Measurements from ENCODE around the gene LYST. TPM values are rescaled to one million over a fixed set of nuclear protein-coding genes. Genes with fewer than 3 reads are reported as not detected.

The LYST gene
- total and polyA plus RNA-seq, 2 donors (not counting 3 experiments of a cell fraction or from before 2014, with no cell fraction given), result 3.1 to 9.6 TPM

- no peaks in the 10 kb centered on the region for H3K9me3 ChIP-seq (replicated peaks; ENCODE audit: control insufficient read depth, insufficient read depth, low read length)
- intact Hi-C loops (cut with micrococcal nuclease) (no loop called here), dilution Hi-C loops (cut with MboI; ENCODE audit: extremely low pct_ligation_motif_present, low sequenced_read_pairs) (no loop called here)
- no peak overlapping the region for H3K27ac ChIP-seq (ENCODE audit: insufficient read depth, low read depth, low read length)
- no peak overlapping the region for H2AFZ ChIP-seq (ENCODE audit: low read depth, low read length)
- no TSS peak for BruUV-seq (replicated peaks)
- DNase-seq (ENCODE audit: low read depth, low spot score) (no peak), FAIRE-seq (no peak)
- H3K4me1 ChIP-seq (ENCODE audit: control insufficient read depth, extremely low read depth, insufficient read depth, low read length), result no peaks in the 10 kb centered on the region
- H3K79me2 ChIP-seq (ENCODE audit: control insufficient read depth, insufficient read depth, low read length), result no peaks in the 10 kb centered on the region
- ChIA-PET POLR2A (no interaction called here), CTCF (no interaction called here)
- H3K4me3 ChIP-seq (replicated peaks in 1 of 3; ENCODE audit: insufficient read depth in 1 of 3, low read depth in 1 of 3, low read length in 3 of 3), result no peak overlapping the region
- no peaks in the 10 kb centered on the region for H3K27me3 ChIP-seq (ENCODE audit: control insufficient read depth in 2 of 2, insufficient read depth in 2 of 2, low read length in 2 of 2)
- H3K9me1 ChIP-seq (replicated peaks; ENCODE audit: control insufficient read depth, extremely low read depth, insufficient read depth, low read length), result no peaks in the 10 kb centered on the region
- peaks cover 0 to 2% of the 10 kb centered on the region in 2 experiments for H3K36me3 ChIP-seq (ENCODE audit: control insufficient read depth in 2 of 2, extremely low read depth in 1 of 2, insufficient read depth in 2 of 2, low read length in 2 of 2)
- TF ChIP-seq GATA2 (IDR thresholded peaks at IDR 0.05; ENCODE audit: insufficient read depth, insufficient read length, low read depth, low read length) (no peak), JUN (IDR thresholded peaks at IDR 0.05; ENCODE audit: borderline replicate concordance, insufficient read depth, insufficient read length, low read depth) (no peak), MAX (IDR thresholded peaks at IDR 0.05; ENCODE audit: insufficient read depth, insufficient read length) (no peak), FOS (IDR thresholded peaks at IDR 0.05; ENCODE audit: borderline replicate concordance, insufficient read depth, low read length) (no peak), MYC (IDR thresholded peaks at IDR 0.05; ENCODE audit: low read depth, low read length) (no peak), EZH2 (IDR thresholded peaks at IDR 0.05; ENCODE audit: borderline replicate concordance, low read depth, low read length, severe bottlenecking) (no peak), POLR2AphosphoS5 (IDR thresholded peaks at IDR 0.05; ENCODE audit: insufficient read depth, low read depth, low read length) (no peak), POLR2A (IDR thresholded peaks at IDR 0.05; ENCODE audit: low read depth, low read length) (no peak)
- TF ChIP-seq, protein P1, sequence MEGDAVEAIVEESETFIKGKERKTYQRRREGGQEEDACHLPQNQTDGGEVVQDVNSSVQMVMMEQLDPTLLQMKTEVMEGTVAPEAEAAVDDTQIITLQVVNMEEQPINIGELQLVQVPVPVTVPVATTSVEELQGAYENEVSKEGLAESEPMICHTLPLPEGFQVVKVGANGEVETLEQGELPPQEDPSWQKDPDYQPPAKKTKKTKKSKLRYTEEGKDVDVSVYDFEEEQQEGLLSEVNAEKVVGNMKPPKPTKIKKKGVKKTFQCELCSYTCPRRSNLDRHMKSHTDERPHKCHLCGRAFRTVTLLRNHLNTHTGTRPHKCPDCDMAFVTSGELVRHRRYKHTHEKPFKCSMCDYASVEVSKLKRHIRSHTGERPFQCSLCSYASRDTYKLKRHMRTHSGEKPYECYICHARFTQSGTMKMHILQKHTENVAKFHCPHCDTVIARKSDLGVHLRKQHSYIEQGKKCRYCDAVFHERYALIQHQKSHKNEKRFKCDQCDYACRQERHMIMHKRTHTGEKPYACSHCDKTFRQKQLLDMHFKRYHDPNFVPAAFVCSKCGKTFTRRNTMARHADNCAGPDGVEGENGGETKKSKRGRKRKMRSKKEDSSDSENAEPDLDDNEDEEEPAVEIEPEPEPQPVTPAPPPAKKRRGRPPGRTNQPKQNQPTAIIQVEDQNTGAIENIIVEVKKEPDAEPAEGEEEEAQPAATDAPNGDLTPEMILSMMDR (IDR thresholded peaks at IDR 0.05; ENCODE audit: extremely low read depth in 1 of 2, insufficient read depth in 1 of 2, low read depth in 1 of 2, low read length in 2 of 2), result no peak
- no peaks in the 10 kb centered on the region for H4K20me1 ChIP-seq (replicated peaks; ENCODE audit: control insufficient read depth, extremely low read depth, insufficient read depth, low read length)
- no peak overlapping the region for H3K9ac ChIP-seq (replicated peaks; ENCODE audit: extremely low read depth, insufficient read depth, low read length)
- no peak overlapping the region for H3K4me2 ChIP-seq (ENCODE audit: insufficient read depth, low read length)
Observed at GRCh38 chr1:235679644-235680043, 187.1 kb downstream of the LYST start.
